B cell (primary cell): ENCODE results near the gene NOP16. TPM values are rescaled to one million over a fixed set of nuclear protein-coding genes. Genes with fewer than 3 reads are reported as not detected.

Source experiments
- ATAC-seq: fragments of 200-7000 bp; cut with Tn5 transposase; one replicate; pipeline ENCODE4 v1.10.0; 2021; ENCODE audit warnings: low read depth, mild to moderate bottlenecking, moderate number of reproducible peaks, moderate library complexity
- CTCF ChIA-PET: fragments of 350-600 bp; sonication (Branson Sonifier 250); formaldehyde crosslinking; loops from one replicate; lab custom pipeline; 2021; ENCODE audit warnings: antibody characterized with exemption, inconsistent platforms; lab: Charles Lee
- POLR2A ChIA-PET: fragments of 350-600 bp; sonication (Branson Sonifier 250); formaldehyde crosslinking; loops from one replicate; lab custom pipeline; 2021; ENCODE audit warnings: antibody characterized with exemption; lab: Charles Lee
- DNase-seq: peaks from one replicate; pipeline ENCODE4 v3.0.0; 2013
- H2AFZ ChIP-seq: 2 replicates; pipeline ENCODE4 v1.6.1; 2012; ENCODE audit warnings: mild to moderate bottlenecking, low read depth, low read length; ENCODE audit not compliant: insufficient read depth, poor library complexity, severe bottlenecking
- H3K27ac ChIP-seq, 2 donors: 1 replicate in 1 of 2; 2 replicates in 1 of 2; pipeline ENCODE4 v1.5.1; 2012 to 2013; ENCODE audit warnings: low read length in 2 of 2, mild to moderate bottlenecking in 2 of 2, moderate library complexity in 1 of 2
- H3K27me3 ChIP-seq, 4 experiments: fragments of 200-600 bp in 1 of 4; sonication (generic) in 1 of 4; replicated peaks in 1 of 4; 1 replicate in 2 of 4; 2 replicates in 2 of 4; pipeline versions ENCODE4 v1.6.1 to v1.7.0; 2013 to 2016; ENCODE audit warnings: low read length in 3 of 4, mild to moderate bottlenecking in 2 of 4, mixed read lengths in 1 of 4, moderate library complexity in 1 of 4; ENCODE audit not compliant: insufficient read depth in 4 of 4, control insufficient read depth in 3 of 4; ENCODE audit errors: control extremely low read depth in 1 of 4
- H3K36me3 ChIP-seq, 2 experiments: replicated peaks in 1 of 2; 1 replicate in 1 of 2; 2 replicates in 1 of 2; pipeline versions ENCODE4 v1.6.1 to v1.7.1; 2013; ENCODE audit warnings: low read length in 1 of 2; ENCODE audit not compliant: insufficient read depth in 2 of 2, control insufficient read depth in 1 of 2; ENCODE audit errors: control extremely low read depth in 1 of 2, extremely low read depth in 1 of 2
- H3K4me1 ChIP-seq, 2 donors: fragments of 200-600 bp in 1 of 2; sonication (generic) in 1 of 2; 1 replicate in 1 of 2; 2 replicates in 1 of 2; pipeline versions ENCODE4 v1.5.1 to v1.6.1; 2013 to 2017; ENCODE audit warnings: low read length in 2 of 2; ENCODE audit not compliant: control insufficient read depth in 2 of 2, insufficient read depth in 2 of 2
- H3K4me2 ChIP-seq: replicated peaks from 2 replicates; pipeline ENCODE3; 2012; ENCODE audit warnings: mild to moderate bottlenecking, low read depth, low read length; ENCODE audit not compliant: poor library complexity, severe bottlenecking
- H3K4me3 ChIP-seq, 5 experiments: fragments of 200-600 bp in 1 of 5; sonication (generic) in 1 of 5; 1 replicate in 3 of 5; 2 replicates in 2 of 5; pipeline versions ENCODE4 v1.5.1 to v1.7.0; 2011 to 2016; ENCODE audit warnings: low read length in 4 of 5, mild to moderate bottlenecking in 4 of 5, low read depth in 2 of 5, control low read depth in 1 of 5, moderate library complexity in 1 of 5; ENCODE audit not compliant: insufficient read depth in 1 of 5; ENCODE audit errors: control extremely low read depth in 1 of 5, extremely low read depth in 1 of 5
- H3K79me2 ChIP-seq: fragments of 200-600 bp; sonication (generic); one replicate; pipeline ENCODE4 v1.6.0; 2016; ENCODE audit warnings: low read length; ENCODE audit not compliant: control insufficient read depth, insufficient read depth
- H3K9ac ChIP-seq: fragments of 200-600 bp; sonication (generic); 2 replicates; pipeline ENCODE4 v1.6.1; 2017; ENCODE audit warnings: mild to moderate bottlenecking, low read length, moderate library complexity
- H3K9me3 ChIP-seq, 3 donors: one replicate each; pipeline versions ENCODE4 v1.6.1 to v1.7.1; 2013; ENCODE audit warnings: low read length in 2 of 3; ENCODE audit not compliant: control insufficient read depth in 2 of 3, insufficient read depth in 1 of 3; ENCODE audit errors: control extremely low read depth in 1 of 3
- H4K20me1 ChIP-seq: 2 replicates; pipeline ENCODE4 v1.6.0; 2012; ENCODE audit warnings: mild to moderate bottlenecking, low read length; ENCODE audit not compliant: insufficient read depth, control insufficient read depth, poor library complexity, severe bottlenecking
- H3K27ac Mint-ChIP-seq: one replicate; pipeline ENCODE4 v1.8.0; 2021; ENCODE audit warnings: mixed read lengths
- H3K27me3 Mint-ChIP-seq: one replicate; pipeline ENCODE4 v1.8.0; 2021; ENCODE audit warnings: mixed read lengths
- H3K4me1 Mint-ChIP-seq: one replicate; pipeline ENCODE4 v1.8.0; 2021; ENCODE audit warnings: mixed read lengths
- H3K4me3 Mint-ChIP-seq: one replicate; pipeline ENCODE4 v1.8.0; 2021; ENCODE audit warnings: mixed read lengths
- H3K9me3 Mint-ChIP-seq: one replicate; pipeline ENCODE4 v1.8.0; 2022; ENCODE audit warnings: mixed read lengths; ENCODE audit not compliant: insufficient read depth
- EZH2 ChIP-seq: IDR thresholded peaks from 2 replicates; pipeline ENCODE4 v1.6.1; 2012; ENCODE audit warnings: borderline replicate concordance, low read depth, mild to moderate bottlenecking, moderate library complexity, low read length; ENCODE audit not compliant: insufficient read depth, poor library complexity, severe bottlenecking
- WGBS: methylation state at CpG from one replicate; pipeline ENCODE4 v1.1.5; 2013; ENCODE audit warnings: missing lambda C conversion rate; ENCODE audit not compliant: insufficient coverage; 5-methylcytosine and 5-hydroxymethylcytosine counted together
- intact Hi-C: fragments of 100-400 bp; cut with micrococcal nuclease; formaldehyde crosslinking; loops from one replicate; pipeline ENCODE4 v1.10.0; 2022
- polyA plus RNA-seq: library from polyadenylated mRNA; depleted of rRNA; stranded (reverse); fragments of >200 nt; gene quantifications from 2 replicates; pipeline ENCODE4 v1.2.3, GENCODE V29; 2012
- total RNA-seq, 2 donors: library from RNA; stranded (reverse); fragments of 120-200 nt in 1 of 2; gene quantifications; 1 replicate in 1 of 2; 2 replicates in 1 of 2; pipeline versions ENCODE4 v1.2.3 to v1.2.4, GENCODE V29; 2013 to 2022
- TF ChIP-seq, protein P1 (sequence below): fragments of 200-600 bp; IDR thresholded peaks from one replicate; pipeline ENCODE4 v1.8.0; 2022; ENCODE audit warnings: antibody characterized with exemption, mild to moderate bottlenecking

Gene NOP16
- total and polyA plus RNA-seq, 2 donors (not counting 1 experiment from before 2014, with no cell fraction given): 25.0 to 27.8 TPM

DNA sequence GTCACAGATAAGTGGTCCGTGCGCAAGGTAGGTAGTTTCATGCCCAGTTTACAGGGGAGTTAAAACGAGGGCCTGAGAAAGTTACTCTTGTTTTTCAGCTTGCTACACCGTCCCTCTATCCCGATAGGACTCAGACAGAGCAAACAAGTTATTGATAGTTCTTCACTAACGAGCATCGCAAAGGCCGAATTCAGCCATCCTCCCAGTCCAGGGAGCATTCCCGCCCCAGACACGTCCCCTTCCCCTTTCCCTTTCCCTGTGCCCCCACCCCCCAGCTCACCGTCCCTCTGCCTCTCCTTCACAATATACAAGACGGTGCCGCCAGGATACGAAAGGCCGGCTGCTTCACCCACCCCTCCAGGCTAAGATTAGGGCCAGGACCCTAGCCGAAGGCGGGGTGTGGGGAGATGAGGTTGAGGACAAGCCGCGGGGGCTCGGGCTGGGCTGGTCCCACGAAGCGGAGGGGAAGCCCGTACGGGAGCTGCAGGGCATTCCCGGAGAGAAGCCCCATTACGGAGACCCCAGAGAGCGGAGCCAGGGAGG, 27.4 kb downstream of the NOP16 start:
- CTCF ChIA-PET: interaction anchor here (1.5 to 3.4 kb wide), 4 partner anchors 56 to 212 kb away, joined by 3 to 15 read pairs (median 5); partner anchors contain the start of genes CLTB and FAF2
- H3K4me3 Mint-ChIP-seq: peak overlapping the region; percentile 98

More for the DNA sequence above, 27.4 kb downstream of the NOP16 start:
- intact Hi-C loops: loop anchor here (1.0 to 5.0 kb wide), 5 partner anchors 28 to 176 kb away; partner anchors contain the start of genes CLTB, FAF2, RNF44 and SIMC1
- Histone ChIP-seq H3K4me2 (peak overlapping the region; percentile 85), H3K4me1 (peaks cover 19 to 32% of the 10 kb centered on the region in 2 donors), H4K20me1 (peaks cover 25% of the 10 kb centered on the region), H3K9ac (peak overlapping the region; percentile 96), H3K4me3 (peak overlapping the region; percentile 42 to 94 (median 82)), H3K27me3 (no peaks in the 10 kb centered on the region), H3K36me3 (peaks cover 0 to 18% of the 10 kb centered on the region in 2 experiments), H3K9me3 (no peaks in the 10 kb centered on the region), H2AFZ (peak overlapping the region; percentile 88), H3K27ac (peak overlapping the region; percentile 77 to 92), H3K79me2 (peaks cover 52% of the 10 kb centered on the region)
- POLR2A ChIA-PET: interaction anchor here (0.8 to 1.4 kb wide), 4 partner anchors 9 to 176 kb away, joined by 3 to 7 read pairs (median 3); partner anchors contain the start of gene RNF44
- Mint-ChIP-seq H3K27ac (peak overlapping the region; percentile 98), H3K9me3 (no peaks in the 10 kb centered on the region), H3K27me3 (no peaks in the 10 kb centered on the region), H3K4me1 (peaks cover 40% of the 10 kb centered on the region)
- ATAC-seq (no peak), DNase-seq (no peak)
- WGBS: 7% methylated on average over 19 of the region's 27 CpGs
- TF ChIP-seq EZH2: no peak
- TF ChIP-seq, protein P1, sequence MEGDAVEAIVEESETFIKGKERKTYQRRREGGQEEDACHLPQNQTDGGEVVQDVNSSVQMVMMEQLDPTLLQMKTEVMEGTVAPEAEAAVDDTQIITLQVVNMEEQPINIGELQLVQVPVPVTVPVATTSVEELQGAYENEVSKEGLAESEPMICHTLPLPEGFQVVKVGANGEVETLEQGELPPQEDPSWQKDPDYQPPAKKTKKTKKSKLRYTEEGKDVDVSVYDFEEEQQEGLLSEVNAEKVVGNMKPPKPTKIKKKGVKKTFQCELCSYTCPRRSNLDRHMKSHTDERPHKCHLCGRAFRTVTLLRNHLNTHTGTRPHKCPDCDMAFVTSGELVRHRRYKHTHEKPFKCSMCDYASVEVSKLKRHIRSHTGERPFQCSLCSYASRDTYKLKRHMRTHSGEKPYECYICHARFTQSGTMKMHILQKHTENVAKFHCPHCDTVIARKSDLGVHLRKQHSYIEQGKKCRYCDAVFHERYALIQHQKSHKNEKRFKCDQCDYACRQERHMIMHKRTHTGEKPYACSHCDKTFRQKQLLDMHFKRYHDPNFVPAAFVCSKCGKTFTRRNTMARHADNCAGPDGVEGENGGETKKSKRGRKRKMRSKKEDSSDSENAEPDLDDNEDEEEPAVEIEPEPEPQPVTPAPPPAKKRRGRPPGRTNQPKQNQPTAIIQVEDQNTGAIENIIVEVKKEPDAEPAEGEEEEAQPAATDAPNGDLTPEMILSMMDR: no peak
